ENCODE measurements around the gene EXOC6. TPM values are rescaled to one million over a fixed set of nuclear protein-coding genes. Genes with fewer than 3 reads are reported as not detected.

The EXOC6 gene
- total RNA-seq, 3 donors from 2014 or later (not counting 1 experiment from before 2014, with no cell fraction given), result 12.1 to 18.2 (median 16.1) TPM

- no peak overlapping the region for H3K27ac ChIP-seq (ENCODE audit: low read length)
- ATAC-seq, result no peak
- H3K9me3 ChIP-seq (ENCODE audit: control insufficient read depth, insufficient read depth, low read length), result no peaks in the 10 kb centered on the region
- TF ChIP-seq CTCF (IDR thresholded peaks at IDR 0.05), result no peak
- H3K27me3 ChIP-seq (ENCODE audit: control insufficient read depth, insufficient read depth, low read length), result peaks cover 11% of the 10 kb centered on the region
- no peak overlapping the region for H3K4me3 ChIP-seq (ENCODE audit: low read length)
- Mint-ChIP-seq H3K4me1 (peaks cover 9 to 12% of the 10 kb centered on the region in 2 donors), H3K27ac (no peak overlapping the region), H3K9me3 (no peaks in the 10 kb centered on the region), H3K4me3 (no peak overlapping the region), H3K36me3 (no peaks in the 10 kb centered on the region), H3K27me3 (ENCODE audit: low read depth in 2 of 2) (peaks cover 23 to 58% of the 10 kb centered on the region in 2 donors)
- intact Hi-C loops (cut with micrococcal nuclease), result no loop called here
- DNase-seq, result no peak
- no peaks in the 10 kb centered on the region for H3K36me3 ChIP-seq (ENCODE audit: control insufficient read depth, insufficient read depth, low read length)
- 92% methylated on average over 5 of the region's 5 CpGs for WGBS (ENCODE audit: insufficient coverage)
- peaks cover 21% of the 10 kb centered on the region for H3K4me1 ChIP-seq (ENCODE audit: control insufficient read depth, insufficient read depth, low read length)
Measured at GRCh38 chr10:93077860-93078337, 229.6 kb downstream of the EXOC6 start.

GRCh38 chr10:93079663-93080349 lies 231.5 kb downstream of the EXOC6 start:
- Histone ChIP-seq H3K4me3 (ENCODE audit: low read length) (no peak overlapping the region), H3K4me1 (ENCODE audit: control insufficient read depth, insufficient read depth, low read length) (peaks cover 8% of the 10 kb centered on the region), H3K27me3 (ENCODE audit: control insufficient read depth, insufficient read depth, low read length) (peaks cover 7% of the 10 kb centered on the region), H3K9me3 (ENCODE audit: control insufficient read depth, insufficient read depth, low read length) (no peaks in the 10 kb centered on the region), H3K27ac (ENCODE audit: low read length) (no peak overlapping the region), H3K36me3 (ENCODE audit: control insufficient read depth, insufficient read depth, low read length) (no peaks in the 10 kb centered on the region)
- intact Hi-C loops (cut with micrococcal nuclease), result loop anchor here (5.0 kb wide), 1 partner anchor 432 kb away; no protein-coding TSS in a partner anchor
- peaks cover 18 to 52% of the 10 kb centered on the region in 2 donors for H3K27me3 Mint-ChIP-seq (ENCODE audit: low read depth in 2 of 2)
- DNase-seq (no peak), ATAC-seq (no peak)
- no peak for TF ChIP-seq CTCF (IDR thresholded peaks at IDR 0.05)
- 67% methylated on average over 8 of the region's 9 CpGs for WGBS (ENCODE audit: insufficient coverage)
- peaks cover 5% of the 10 kb centered on the region in 2 donors for H3K4me1 Mint-ChIP-seq
- no peaks in the 10 kb centered on the region for H3K36me3 Mint-ChIP-seq
- no peak overlapping the region for H3K27ac Mint-ChIP-seq
- H3K9me3 Mint-ChIP-seq, result no peaks in the 10 kb centered on the region
- no peak overlapping the region for H3K4me3 Mint-ChIP-seq

- peaks cover 18 to 52% of the 10 kb centered on the region in 2 donors for H3K27me3 Mint-ChIP-seq (ENCODE audit: low read depth in 2 of 2)
- H3K27ac ChIP-seq (ENCODE audit: low read length), result no peak overlapping the region
- no peaks in the 10 kb centered on the region for H3K9me3 ChIP-seq (ENCODE audit: control insufficient read depth, insufficient read depth, low read length)
- peaks cover 3% of the 10 kb centered on the region for H3K27me3 ChIP-seq (ENCODE audit: control insufficient read depth, insufficient read depth, low read length)
- TF ChIP-seq CTCF (IDR thresholded peaks at IDR 0.05), result peak; percentile 66
- 57% methylated on average over 22 of the region's 22 CpGs for WGBS (ENCODE audit: insufficient coverage)
- H3K4me1 ChIP-seq (ENCODE audit: control insufficient read depth, insufficient read depth, low read length), result peaks cover 3% of the 10 kb centered on the region
- peak in 1 of 2 donors; percentile 69 for DNase-seq
- no peaks in the 10 kb centered on the region for H3K9me3 Mint-ChIP-seq
- H3K4me3 Mint-ChIP-seq, result no peak overlapping the region
- no peak overlapping the region for H3K27ac Mint-ChIP-seq
- H3K36me3 ChIP-seq (ENCODE audit: control insufficient read depth, insufficient read depth, low read length), result no peaks in the 10 kb centered on the region
- no peak overlapping the region for H3K4me3 ChIP-seq (ENCODE audit: low read length)
- peak; percentile 58 to 81 (median 69) for ATAC-seq
- no peaks in the 10 kb centered on the region for H3K36me3 Mint-ChIP-seq
- peaks cover 4 to 5% of the 10 kb centered on the region in 2 donors for H3K4me1 Mint-ChIP-seq
- intact Hi-C loops (cut with micrococcal nuclease), result loop anchor here (5.0 kb wide), 1 partner anchor 432 kb away; no protein-coding TSS in a partner anchor
Measured at GRCh38 chr10:93080350-93081046, 232.2 kb downstream of the EXOC6 start.
